HPDE6-E6E7 (cell line): ENCODE measurements around the gene CCKAR.

Experiments
- DNase-seq: peaks from one replicate; pipeline ENCODE4 v3.0.0; 2011; ENCODE audit warnings: missing footprints; ENCODE audit errors: extremely low spot score

Gene CCKAR

GRCh38 chr4:26490960-26491284 is 638 bp upstream of the CCKAR start:
- no peak for DNase-seq

- DNase-seq, result no peak
Measured at GRCh38 chr4:26489101-26489985, 941 bp downstream of the CCKAR start.

- DNase-seq, result no peak
Measured at GRCh38 chr4:26485684-26486083, 4.6 kb downstream of the CCKAR start.

DNA sequence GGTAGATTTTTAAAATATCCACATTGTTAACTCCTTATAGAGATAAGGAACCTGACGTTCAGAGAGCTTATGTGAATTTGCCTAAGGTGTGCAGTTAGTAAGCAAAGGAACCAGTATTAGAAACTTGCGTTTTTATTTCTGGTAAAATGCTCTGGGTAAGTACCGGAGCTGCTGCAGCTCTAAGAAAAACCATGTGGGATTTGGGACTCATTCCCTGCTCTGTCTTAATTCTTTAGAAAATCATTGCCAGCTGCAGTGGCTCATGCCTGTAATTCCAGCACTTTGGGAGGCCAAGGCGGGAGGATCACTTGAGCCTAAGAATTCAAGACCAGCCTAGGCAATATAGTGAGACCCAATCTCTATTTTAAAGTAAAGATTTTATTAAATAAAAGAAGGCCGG is 5.8 kb downstream of the CCKAR start:
- no peak for DNase-seq

- DNase-seq, result no peak
Measured at GRCh38 chr4:26484032-26484515, 6.2 kb downstream of the CCKAR start.

GRCh38 chr4:26482508-26483462 is 7.5 kb downstream of the CCKAR start:
- DNase-seq, result no peak

DNA sequence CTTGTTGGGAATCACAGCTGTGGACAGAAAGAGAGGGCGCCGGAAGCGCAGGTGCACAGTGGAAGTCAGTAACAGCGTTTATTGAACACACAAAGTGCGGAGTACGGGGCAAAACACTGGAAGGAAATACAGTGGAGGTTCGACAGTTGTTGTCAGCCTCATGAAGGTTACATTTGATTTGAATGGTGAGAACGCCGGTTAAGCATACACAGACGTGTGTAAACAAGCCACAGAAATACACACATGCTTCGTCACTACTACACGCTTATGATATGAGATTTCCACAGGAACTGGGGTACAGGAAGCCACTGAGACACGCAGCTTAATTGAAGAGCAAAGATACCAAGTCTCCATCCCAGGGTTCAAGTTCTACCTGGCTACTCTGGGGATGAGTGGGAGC is 12.0 kb downstream of the CCKAR start:
- no peak for DNase-seq

- no peak for DNase-seq
Measured at GRCh38 chr4:26476545-26476944, 13.7 kb downstream of the CCKAR start.

GRCh38 chr4:26475716-26476115 is 14.6 kb downstream of the CCKAR start:
- no peak for DNase-seq

DNA sequence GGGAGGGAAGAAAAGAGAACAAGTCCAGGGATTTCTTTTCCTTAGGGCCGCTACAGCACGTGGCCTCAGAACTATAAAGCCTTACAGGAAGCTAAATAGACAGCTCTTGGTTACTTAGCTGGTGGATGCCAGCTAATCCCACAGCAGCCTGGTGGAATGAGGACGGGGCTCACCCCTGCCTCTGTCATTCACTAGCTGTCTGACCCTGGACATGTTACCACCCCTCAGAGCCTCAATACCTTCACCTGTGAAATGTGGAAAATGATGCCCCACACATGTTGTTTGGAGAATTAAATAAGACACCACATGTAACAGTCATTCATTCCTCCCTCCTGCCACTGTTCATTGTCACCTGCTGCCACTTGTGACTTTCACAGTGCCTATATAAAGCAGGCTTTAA is 15.7 kb downstream of the CCKAR start:
- no peak for DNase-seq

DNA sequence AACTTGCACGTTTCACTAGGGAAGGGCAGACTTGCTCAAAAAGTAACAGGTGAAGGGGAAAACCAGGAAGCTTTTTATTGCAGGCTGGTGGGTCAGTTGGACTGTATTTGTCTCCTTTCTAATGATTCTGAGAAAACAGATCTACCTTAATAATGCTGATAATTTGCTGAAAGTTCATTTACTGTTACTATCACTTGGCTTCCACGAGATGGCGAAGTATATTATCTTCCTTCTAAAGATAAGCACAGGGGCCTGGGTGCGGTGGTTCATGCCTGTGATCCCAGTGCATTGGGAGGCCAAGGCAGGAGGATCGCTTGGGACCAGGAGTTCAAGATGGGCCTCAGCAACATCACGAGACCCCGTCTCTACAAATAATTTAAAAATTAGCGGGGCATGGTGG is 16.4 kb downstream of the CCKAR start:
- no peak for DNase-seq

- no peak for DNase-seq
Measured at GRCh38 chr4:26471890-26472289, 18.4 kb downstream of the CCKAR start.

DNA sequence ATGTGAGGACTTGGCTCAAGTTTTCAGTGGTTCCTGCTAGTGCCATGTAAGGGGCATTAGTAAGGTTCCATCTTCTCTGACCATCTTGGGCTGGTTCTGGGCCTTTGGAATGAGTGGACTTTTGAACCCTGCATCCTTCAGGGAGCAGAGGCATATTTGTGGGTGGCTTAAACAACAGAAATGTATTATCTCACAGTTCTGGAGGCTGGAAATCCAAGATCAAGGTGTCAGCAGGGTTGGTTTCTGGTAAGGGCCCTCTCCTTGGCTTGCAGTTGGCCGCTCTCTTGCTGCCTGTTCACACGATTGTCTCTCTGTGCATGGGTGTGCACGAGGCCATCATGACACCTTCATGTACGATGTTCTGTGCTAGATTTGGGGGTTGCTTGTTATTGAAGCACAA is 21.3 kb downstream of the CCKAR start:
- DNase-seq, result no peak

- no peak for DNase-seq
Measured at GRCh38 chr4:26468283-26468949, 21.9 kb downstream of the CCKAR start.

GRCh38 chr4:26467724-26468123 is 22.6 kb downstream of the CCKAR start:
- DNase-seq, result no peak

DNA sequence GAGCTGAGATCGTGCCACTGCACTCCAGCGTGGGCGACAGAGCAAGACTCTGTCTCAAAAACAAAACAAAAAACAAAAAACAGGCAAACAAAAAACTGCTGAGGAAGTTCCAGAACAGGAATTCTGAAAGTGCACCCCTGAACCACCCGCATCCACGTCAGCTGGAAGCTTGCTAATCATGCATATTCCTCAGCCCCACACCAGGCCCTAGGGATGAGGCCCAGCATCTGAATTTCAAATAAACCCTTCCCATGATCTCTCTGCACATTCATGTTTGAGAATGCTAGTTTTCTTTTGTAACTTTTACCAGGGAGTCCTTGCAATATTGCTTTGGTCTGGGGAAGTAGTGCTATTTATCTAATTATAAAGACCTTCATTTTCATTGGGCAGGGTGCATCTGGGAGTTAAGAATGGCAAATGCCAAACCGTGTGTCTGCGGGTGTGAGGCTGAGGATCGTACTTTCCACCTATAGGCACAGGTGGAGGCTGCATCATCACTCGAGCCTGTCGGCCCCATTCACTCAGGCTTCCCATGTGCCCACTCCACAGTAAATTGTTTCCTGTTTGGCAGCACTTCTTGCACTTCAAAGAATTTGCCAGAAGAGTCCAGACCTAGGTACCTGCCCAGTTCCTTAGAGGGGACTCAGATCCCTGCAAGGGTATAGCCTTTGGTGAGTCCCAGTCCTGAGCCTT is 23.6 kb downstream of the CCKAR start:
- DNase-seq, result no peak

GRCh38 chr4:26464420-26465095 is 25.7 kb downstream of the CCKAR start:
- DNase-seq, result no peak

DNA sequence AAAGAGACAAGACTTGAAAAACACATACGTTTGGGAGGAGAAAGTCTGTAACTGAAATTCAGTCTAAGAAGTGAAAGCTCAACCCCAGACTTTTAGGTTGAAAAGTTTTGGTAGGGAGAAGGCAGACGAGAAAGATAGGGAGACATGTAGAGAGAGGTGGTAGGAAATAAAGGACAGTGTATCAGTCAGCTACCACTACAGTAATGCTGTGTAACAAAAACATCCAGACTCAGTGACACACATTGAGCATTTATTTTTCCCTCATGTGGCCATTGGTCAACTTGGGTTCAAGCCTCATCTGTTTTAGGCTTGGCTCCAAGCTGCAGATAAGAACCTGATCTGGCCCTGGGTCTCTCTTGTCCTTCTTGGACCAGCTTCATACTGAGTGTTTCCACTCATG is 26.9 kb downstream of the CCKAR start:
- no peak for DNase-seq

DNA sequence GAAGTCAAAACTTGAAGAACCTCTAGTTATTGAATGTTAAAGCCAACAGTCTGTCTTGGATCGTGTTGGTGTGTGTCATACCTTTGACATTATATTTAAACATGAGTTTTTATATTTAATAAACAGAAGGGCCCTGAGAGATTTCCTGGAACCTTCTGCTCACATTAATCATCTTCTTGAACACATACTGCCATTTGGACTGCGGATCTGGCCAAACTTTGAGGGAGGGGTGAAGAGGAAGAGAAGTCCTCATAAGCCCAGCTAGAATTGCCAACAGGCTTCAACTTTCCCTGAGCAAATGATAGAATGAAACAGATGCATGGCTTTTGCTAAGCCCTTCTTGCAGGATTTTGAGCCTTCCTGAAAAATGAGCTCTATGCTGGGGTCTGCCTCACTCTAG is 27.4 kb downstream of the CCKAR start:
- DNase-seq, result no peak

- DNase-seq, result no peak
Measured at GRCh38 chr4:26459756-26460530, 30.3 kb downstream of the CCKAR start.
